NCI-H1694 (cell line): ENCODE data around the gene GYS1.

Experiments used
- DNase-seq: peaks from one replicate; lab custom pipeline; 2025; lab: John Stamatoyannopoulos, UW

The GYS1 gene

GRCh38 chr19:49017666-49018351 is 24.7 kb upstream of the GYS1 start:
- peak; percentile 46 for DNase-seq

GRCh38 chr19:49017041-49017665 is 24.0 kb upstream of the GYS1 start, which contains the start of gene LHB:
Gene LHB (minus strand): TSS chr19:49017091. CDS start chr19:49017081, 10 bp downstream.
- no peak for DNase-seq

- no peak for DNase-seq
These were observed 23.1 kb upstream of the GYS1 start for GRCh38 chr19:49016067-49016839.

DNA sequence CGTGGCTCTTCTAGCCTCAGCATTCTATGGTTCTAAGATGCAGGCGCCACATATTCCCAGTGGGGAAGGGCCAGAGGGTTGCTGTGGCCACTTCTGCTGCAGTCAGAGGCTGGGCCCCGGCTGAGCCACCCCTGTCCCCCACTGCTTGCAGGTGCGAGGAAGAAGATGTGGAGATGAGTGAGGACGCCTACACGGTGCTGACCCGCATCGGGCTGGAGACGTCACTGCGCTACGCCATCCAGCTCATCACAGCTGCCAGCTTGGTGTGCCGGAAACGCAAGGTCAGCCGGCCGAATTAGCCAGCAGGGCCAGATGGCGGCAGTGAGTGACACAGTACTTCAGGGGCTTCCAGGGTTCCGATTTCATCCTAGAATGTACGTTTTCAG is 21.8 kb upstream of the GYS1 start:
- no peak for DNase-seq

DNA sequence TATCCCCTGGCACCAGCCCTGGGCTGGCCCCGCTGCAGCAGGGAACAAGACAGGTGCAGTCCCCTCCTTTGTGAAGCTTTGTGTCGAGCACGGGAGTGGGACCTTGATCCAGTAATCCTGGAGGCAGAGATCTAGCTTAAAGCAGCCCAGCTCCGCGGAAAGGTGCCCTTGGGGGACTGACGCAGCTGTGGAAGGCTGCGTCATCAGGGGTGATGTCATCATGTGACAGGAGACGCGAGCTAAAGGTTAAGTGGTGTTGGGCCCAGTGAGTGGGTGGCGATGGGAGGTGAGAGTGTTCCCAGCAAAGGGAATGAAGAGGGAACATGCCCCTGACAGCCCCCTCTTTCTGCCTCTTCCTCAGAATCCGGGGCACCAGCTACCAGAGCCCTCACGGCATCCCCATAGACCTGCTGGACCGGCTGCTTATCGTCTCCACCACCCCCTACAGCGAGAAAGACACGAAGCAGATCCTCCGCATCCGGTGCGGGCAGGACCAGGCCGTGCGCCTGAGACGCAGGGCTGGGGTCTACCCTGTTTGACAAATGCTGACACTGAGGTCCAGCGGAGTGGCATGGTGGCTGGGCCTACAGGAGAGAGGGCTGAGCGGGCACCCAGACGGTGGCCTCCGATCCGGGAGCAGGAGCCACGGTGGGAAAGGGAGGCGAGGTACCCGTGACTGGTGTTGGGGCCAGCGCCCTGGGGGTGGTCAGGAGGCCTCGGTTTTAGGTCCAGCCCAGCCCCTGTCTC is 21.2 kb upstream of the GYS1 start:
- no peak for DNase-seq

DNA sequence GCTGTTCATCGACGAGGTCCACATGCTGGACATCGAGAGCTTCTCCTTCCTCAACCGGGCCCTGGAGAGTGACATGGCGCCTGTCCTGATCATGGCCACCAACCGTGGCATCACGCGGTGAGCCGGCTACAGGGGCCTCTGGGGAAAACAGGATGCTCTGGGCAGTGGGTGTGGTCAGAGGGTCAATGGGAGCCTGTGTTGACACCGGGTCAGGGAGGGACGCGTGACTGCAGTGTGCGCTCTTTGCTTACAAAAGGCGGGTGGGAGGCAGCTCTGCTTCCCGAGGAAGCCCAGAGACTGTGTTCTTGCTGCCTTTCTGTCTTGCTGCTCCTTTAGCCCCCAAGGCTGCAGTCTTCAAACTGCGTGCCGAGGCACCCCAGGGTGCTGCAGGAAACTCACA is 18.1 kb upstream of the GYS1 start:
- DNase-seq = no peak

- no peak for DNase-seq
These were observed 17.3 kb upstream of the GYS1 start for GRCh38 chr19:49010453-49010852.

DNA sequence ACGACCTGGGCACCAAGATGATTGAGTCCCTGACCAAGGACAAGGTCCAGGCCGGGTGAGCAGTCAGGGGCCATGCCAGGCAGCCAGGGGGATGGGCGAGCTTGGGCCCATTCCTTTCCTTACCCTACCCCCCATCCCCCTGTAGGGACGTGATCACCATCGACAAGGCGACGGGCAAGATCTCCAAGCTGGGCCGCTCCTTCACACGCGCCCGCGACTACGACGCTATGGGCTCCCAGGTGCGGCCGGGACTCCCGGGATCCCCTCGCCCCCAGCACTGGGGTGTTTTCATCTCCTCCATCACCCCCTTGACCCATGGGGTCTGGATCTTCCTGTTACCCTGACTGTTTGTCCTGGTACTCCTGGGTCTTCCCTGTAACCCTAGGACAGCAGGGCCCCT is 16.7 kb upstream of the GYS1 start:
- no peak for DNase-seq

DNA sequence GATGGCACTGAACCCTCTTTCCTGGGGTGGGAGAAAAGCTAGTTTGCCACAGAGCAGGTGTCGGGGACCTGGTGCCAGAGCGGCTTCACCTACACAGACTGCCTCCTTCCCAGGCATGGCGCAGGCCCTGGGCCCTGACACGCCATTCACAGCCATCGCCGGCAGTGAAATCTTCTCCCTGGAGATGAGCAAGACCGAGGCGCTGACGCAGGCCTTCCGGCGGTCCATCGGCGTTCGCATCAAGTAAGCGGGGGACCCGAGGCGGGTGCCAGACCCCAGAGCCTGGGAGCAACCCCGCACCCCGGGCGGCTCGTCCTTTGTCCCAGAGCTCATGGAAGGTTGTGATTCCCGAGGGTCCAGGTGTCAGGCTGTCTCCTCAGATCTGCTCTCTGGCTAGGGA is 13.8 kb upstream of the GYS1 start:
- no peak for DNase-seq

DNA sequence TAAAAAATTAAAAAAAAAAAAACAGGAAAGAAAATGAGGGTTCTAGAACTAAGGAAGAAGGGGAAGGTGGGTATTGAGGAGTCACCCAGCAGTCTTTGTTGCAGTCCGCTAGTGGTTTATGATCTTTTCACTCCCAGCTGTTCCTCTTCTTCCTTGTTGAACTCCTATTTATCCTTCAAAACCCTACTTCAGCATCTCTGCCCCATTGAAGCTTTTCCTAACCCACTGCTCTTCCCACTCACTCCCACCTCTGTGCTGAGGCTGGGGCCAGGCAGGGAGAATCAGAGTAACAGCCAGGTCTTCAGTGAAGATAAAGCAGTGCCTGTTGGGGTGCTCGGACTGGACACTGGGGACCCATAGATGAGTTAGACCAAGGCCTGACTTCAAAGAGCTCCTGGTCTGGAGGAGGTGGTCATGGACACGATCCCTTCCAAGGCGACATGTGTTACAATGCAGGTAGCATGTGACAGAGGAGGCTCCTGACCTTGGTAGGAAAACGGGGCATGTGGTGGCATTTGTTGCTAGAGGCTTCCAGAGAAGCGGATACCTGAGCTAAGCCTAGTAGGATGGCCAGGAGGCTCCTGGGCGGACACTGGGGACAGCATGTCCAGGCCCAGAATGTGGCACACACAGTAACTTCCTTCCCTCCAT is 12.0 kb upstream of the GYS1 start:
- no peak for DNase-seq

DNA sequence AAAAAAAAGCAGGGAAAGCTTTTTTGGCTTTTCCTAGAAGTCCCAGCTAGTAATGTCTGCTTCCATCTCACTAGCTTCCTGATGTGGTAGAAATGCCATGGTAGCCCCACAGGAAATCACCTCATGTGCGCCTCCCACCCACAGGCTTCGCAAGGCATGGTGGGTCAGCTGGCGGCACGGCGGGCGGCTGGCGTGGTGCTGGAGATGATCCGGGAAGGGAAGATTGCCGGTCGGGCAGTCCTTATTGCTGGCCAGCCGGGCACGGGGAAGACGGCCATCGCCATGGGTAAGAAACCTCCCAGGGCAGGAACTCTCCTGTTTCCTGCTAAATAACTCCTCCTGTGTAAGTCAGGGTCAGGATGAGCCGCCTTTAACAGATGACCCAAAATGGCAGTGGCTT is 11.0 kb upstream of the GYS1 start:
- no peak for DNase-seq

DNA sequence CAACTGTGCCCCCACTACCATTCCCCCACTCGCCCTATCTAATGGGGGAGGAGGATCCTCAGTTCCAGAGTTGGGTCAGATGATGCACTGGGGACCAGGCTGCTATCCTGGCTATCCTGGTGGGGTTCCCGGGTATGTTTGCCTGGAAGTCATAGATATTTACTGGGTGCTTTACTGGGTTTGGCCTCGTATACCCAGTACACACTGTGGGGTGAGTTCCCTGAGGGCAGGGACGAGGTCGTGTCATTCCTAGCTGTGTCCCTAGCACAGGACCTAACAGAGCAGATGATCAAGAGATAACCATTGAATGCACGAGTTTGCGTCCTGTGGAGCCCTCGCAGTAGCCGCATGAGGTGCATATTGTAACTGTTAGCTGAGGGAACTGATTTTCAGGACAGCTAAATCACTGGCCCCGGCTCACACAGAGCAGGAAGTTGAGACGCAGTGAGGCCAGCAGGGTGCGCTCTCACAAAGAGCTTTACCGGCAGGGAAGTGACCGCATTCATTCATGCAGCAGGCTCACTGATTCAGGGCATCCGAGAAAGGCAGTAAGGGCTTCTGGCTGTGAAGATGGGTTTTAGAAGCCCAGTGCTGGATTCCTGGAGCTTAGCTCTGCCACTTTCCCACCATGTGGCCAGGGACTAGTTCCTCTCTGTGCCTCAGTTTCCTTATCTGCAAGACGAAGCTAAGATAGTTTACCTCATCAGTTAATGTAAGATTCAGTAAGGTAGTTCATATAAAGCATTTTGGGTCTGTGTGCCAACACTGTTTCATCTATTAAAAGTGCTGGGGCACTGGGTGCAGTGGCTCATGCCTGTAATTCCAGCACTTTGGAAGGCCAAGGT is 6.6 kb upstream of the GYS1 start:
- peak; percentile 68 for DNase-seq

DNA sequence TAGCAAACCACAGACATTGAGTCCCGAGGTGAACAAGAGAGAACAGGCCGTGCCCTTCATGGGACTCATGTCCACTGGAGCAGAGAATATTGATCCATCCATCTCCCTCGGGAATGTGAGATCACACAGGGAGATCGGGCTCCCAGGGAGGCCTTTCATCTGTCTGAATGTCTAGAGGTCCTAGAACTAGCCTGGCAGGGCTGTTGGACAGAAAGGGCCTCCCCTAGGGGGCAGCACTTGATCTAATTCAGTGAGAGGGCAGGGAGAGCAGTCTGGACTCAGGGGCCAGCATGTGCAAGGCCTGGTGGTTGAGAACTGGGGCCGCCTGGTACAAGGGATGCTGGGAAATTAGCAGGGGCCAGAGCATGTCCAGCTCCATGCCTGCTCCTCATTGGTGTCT is 4.9 kb upstream of the GYS1 start:
- DNase-seq = peak; percentile 51

- no peak for DNase-seq
These were observed 902 bp upstream of the GYS1 start for GRCh38 chr19:48994035-48994386.

DNA sequence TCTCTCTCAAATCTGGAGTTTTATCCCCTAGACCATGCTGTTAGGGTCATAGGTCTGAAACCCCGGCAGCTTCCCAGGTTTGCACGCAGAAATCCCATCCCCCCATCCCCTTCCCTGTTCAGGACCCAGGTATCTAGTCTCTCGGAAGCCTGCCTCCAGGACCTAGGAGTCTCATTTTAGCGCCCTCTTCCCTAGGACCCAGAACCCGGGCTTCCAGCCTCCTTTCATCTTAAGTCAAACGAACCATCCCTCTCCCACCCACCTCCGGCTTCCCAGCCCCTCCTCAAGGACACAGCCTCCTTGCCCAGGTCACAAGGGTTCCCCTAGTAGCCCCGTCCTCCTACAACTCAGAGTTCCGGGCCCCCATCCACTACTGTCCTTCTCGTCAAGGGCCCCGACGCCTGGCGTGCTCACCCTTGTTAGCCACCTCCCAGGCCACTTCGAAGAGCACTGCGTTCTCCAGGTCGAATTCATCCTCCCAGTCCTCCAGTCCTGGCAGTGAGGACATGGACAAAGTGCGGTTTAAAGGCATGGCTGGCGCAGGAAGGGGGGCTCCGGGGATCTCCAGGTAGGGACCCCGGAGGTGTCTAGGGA is 431 bp downstream of the GYS1 start:
- DNase-seq = no peak

- DNase-seq = no peak
These were observed 1.1 kb downstream of the GYS1 start for GRCh38 chr19:48991873-48992580.

- DNase-seq = no peak
These were observed 2.0 kb downstream of the GYS1 start for GRCh38 chr19:48991011-48991609.

DNA sequence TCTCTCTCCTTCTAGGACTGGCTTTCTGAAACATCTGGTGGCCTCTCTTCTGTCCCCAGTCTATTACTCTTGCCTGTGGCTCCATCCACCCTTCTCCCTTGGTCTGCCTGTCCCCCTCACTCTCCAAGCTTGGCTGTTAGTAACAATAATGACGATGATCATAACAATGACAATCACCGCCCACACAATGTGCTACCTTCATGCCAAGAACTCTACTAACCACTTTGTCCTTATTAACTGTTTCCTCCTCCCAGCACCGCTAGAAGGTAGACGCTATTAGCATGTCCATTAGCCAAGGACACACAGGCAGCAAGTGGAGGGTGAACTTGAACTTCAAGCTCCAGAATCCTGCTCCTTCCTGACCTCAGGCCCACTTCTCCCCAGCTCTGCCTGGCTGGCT is 2.7 kb downstream of the GYS1 start:
- no peak for DNase-seq

GRCh38 chr19:48989701-48990291 is 3.3 kb downstream of the GYS1 start:
- no peak for DNase-seq
